ENCODE data around the gene PGAM1. TPM values are rescaled to one million over a fixed set of nuclear protein-coding genes. Genes with fewer than 3 reads are reported as not detected.

Gene PGAM1
- total and polyA plus RNA-seq, 2 experiments from 2014 or later: 879 to 1,144 TPM

DNA sequence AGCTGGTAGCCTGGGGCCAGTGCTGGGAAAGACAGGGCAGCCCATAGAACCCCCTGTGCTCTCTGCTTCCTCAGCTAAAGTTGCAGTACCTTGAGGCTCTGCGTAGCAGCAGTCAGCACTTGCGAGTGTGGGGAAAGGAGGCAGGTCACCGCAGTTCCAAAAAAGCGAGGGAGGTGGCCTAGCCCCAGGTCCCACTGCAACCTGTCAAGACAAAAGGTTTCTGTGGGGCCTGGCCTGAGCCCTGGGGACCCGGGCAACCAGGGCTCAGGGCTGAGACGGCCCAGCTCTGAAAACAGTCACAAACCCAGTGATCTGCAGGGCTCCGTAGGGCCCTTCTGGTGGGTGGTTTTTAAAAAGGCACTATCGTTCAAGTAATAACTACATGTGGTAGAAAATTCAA lies 44.4 kb upstream of the PGAM1 start:
- 79 to 83% methylated on average over 8 of the region's 8 CpGs for WGBS, 2 experiments (ENCODE audit: low coverage in 1 of 2, low lambda C conversion rate in 2 of 2, missing lambda C conversion rate in 2 of 2)
- H3F3A ChIP-seq (ENCODE audit: insufficient read depth): no peaks in the 10 kb centered on the region
- H3K79me2 ChIP-seq (ENCODE audit: insufficient read depth): no peaks in the 10 kb centered on the region
- no peaks in the 10 kb centered on the region for H3K4me1 ChIP-seq (ENCODE audit: insufficient read depth)
- no peak overlapping the region for H3K27ac ChIP-seq
- no peaks in the 10 kb centered on the region for H3K9me3 ChIP-seq (ENCODE audit: low read depth)
- H3K4me3 ChIP-seq: no peak overlapping the region
- H4K20me1 ChIP-seq (ENCODE audit: insufficient read depth): no peaks in the 10 kb centered on the region
- H2AFZ ChIP-seq: no peak overlapping the region
- no peaks in the 10 kb centered on the region for H3K27me3 ChIP-seq (replicated peaks; ENCODE audit: insufficient read depth)
- no peak overlapping the region for H3K9ac ChIP-seq
- TF ChIP-seq EZH2phosphoT487 (IDR thresholded peaks at IDR 0.05; ENCODE audit: insufficient read depth, low read depth) (no peak), EZH2 (IDR thresholded peaks at IDR 0.05; ENCODE audit: insufficient read depth, poor library complexity, severe bottlenecking) (no peak)
- in situ Hi-C loops (cut with MboI): no loop called here
- no peak overlapping the region for H3K4me2 ChIP-seq (ENCODE audit: unreplicated experiment)
- H3K36me3 ChIP-seq (ENCODE audit: low read depth): no peaks in the 10 kb centered on the region; the same call in 1 of the 2 replicates
- DNase-seq: no peak
- no peaks in the 10 kb centered on the region for H3K9me2 ChIP-seq (ENCODE audit: insufficient read depth)

DNA sequence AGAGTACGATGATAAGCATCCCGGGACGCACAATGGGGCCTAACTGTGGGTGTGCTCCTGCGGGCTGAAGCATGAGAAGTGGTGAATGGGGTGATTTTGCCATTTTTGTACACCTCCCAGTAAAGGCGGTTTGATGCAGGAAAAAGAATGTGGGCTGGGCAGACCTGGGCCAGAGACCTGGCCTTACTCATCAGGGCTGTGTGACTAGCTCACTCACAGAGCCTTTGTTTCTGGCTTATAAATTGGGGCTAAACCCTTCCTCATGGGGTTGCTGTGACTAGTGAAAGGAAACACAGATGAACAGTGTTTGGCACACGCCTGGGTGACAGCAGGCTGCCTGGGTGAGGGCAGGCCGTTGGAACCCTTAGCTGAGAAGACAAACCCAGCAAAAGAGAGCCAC lies 42.8 kb upstream of the PGAM1 start:
- Histone ChIP-seq H2AFZ (no peak overlapping the region), H3F3A (ENCODE audit: insufficient read depth) (no peaks in the 10 kb centered on the region), H3K4me1 (ENCODE audit: insufficient read depth) (no peaks in the 10 kb centered on the region), H3K36me3 (ENCODE audit: low read depth) (no peaks in the 10 kb centered on the region; the same call in 1 of the 2 replicates), H3K27ac (no peak overlapping the region), H4K20me1 (ENCODE audit: insufficient read depth) (no peaks in the 10 kb centered on the region), H3K79me2 (ENCODE audit: insufficient read depth) (no peaks in the 10 kb centered on the region), H3K9ac (no peak overlapping the region), H3K9me2 (ENCODE audit: insufficient read depth) (no peaks in the 10 kb centered on the region), H3K27me3 (replicated peaks; ENCODE audit: insufficient read depth) (no peaks in the 10 kb centered on the region), H3K4me3 (no peak overlapping the region), H3K4me2 (ENCODE audit: unreplicated experiment) (no peak overlapping the region), H3K9me3 (ENCODE audit: low read depth) (no peaks in the 10 kb centered on the region)
- in situ Hi-C loops (cut with MboI): no loop called here
- DNase-seq: no peak
- WGBS, 2 experiments (ENCODE audit: low coverage in 1 of 2, low lambda C conversion rate in 2 of 2, missing lambda C conversion rate in 2 of 2): 93 to 94% methylated on average over 7 of the region's 7 CpGs
- no peak for TF ChIP-seq EZH2 (IDR thresholded peaks at IDR 0.05; ENCODE audit: insufficient read depth, poor library complexity, severe bottlenecking)
- TF ChIP-seq EZH2phosphoT487 (IDR thresholded peaks at IDR 0.05; ENCODE audit: insufficient read depth, low read depth): no peak

DNA sequence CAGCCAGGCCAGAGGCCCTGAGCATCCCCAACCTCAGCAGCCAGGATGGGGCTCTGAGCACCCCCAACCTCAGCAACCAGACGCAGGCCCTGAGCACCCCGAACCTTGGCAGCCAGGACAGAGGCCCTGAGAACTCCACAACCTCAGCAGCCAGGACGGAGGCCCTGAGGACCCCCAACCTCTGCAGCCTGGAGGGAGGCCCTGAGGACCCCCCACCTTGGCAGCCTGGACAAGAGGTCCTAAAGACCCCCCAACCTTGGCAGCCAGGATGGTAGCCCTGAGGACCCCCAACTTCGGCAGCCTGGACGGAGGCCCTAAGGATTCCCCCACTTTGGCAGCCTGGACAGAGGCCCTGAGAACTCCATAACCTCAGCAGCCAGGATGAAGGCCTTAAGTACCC lies 41.8 kb upstream of the PGAM1 start:
- no peaks in the 10 kb centered on the region for H3K4me1 ChIP-seq (ENCODE audit: insufficient read depth)
- H3K9ac ChIP-seq: no peak overlapping the region
- no peak overlapping the region for H2AFZ ChIP-seq
- no peaks in the 10 kb centered on the region for H4K20me1 ChIP-seq (ENCODE audit: insufficient read depth)
- H3K9me2 ChIP-seq (ENCODE audit: insufficient read depth): no peaks in the 10 kb centered on the region
- no peaks in the 10 kb centered on the region for H3K79me2 ChIP-seq (ENCODE audit: insufficient read depth)
- H3K4me3 ChIP-seq: no peak overlapping the region
- no peaks in the 10 kb centered on the region for H3K9me3 ChIP-seq (ENCODE audit: low read depth)
- no peaks in the 10 kb centered on the region for H3K36me3 ChIP-seq (ENCODE audit: low read depth)
- H3F3A ChIP-seq (ENCODE audit: insufficient read depth): no peaks in the 10 kb centered on the region
- WGBS, 2 experiments (ENCODE audit: low coverage in 1 of 2, low lambda C conversion rate in 2 of 2, missing lambda C conversion rate in 2 of 2): 80 to 89% methylated on average over 1 to 5 of the region's 5 CpGs
- in situ Hi-C loops (cut with MboI): no loop called here
- DNase-seq: no peak
- TF ChIP-seq EZH2 (IDR thresholded peaks at IDR 0.05; ENCODE audit: insufficient read depth, poor library complexity, severe bottlenecking): no peak
- TF ChIP-seq EZH2phosphoT487 (IDR thresholded peaks at IDR 0.05; ENCODE audit: insufficient read depth, low read depth): no peak
- H3K27me3 ChIP-seq (replicated peaks; ENCODE audit: insufficient read depth): no peaks in the 10 kb centered on the region
- H3K27ac ChIP-seq: no peak overlapping the region
- H3K4me2 ChIP-seq (ENCODE audit: unreplicated experiment): no peak overlapping the region

DNA sequence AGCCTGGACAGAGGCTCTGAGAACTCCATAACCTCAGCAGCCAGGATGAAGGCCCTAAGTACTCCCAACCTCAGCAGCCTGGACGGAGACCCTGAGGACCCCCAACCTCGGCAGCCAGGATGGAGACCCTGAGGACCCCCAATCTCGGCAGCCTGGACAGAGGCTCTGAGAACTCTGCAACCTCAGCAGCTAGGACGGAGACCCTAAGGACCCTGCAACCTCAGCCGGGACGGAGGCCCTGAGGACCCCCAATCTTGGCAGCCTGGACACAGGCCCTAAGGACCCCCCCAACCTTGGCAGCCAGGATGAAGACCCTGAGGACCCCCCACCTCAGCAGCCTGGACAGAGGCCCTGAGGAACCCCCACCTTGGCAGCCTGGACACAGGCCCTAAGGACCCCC lies 41.4 kb upstream of the PGAM1 start:
- no peak overlapping the region for H3K27ac ChIP-seq
- no peaks in the 10 kb centered on the region for H3K9me2 ChIP-seq (ENCODE audit: insufficient read depth)
- no peaks in the 10 kb centered on the region for H3K36me3 ChIP-seq (ENCODE audit: low read depth)
- no peak overlapping the region for H3K4me3 ChIP-seq
- WGBS, 2 experiments (ENCODE audit: low coverage in 1 of 2, low lambda C conversion rate in 2 of 2, missing lambda C conversion rate in 2 of 2): 88 to 96% methylated on average over 6 of the region's 6 CpGs
- no peaks in the 10 kb centered on the region for H4K20me1 ChIP-seq (ENCODE audit: insufficient read depth)
- in situ Hi-C loops (cut with MboI): no loop called here
- H3K27me3 ChIP-seq (replicated peaks; ENCODE audit: insufficient read depth): no peaks in the 10 kb centered on the region
- no peak for TF ChIP-seq EZH2 (IDR thresholded peaks at IDR 0.05; ENCODE audit: insufficient read depth, poor library complexity, severe bottlenecking)
- no peak for TF ChIP-seq EZH2phosphoT487 (IDR thresholded peaks at IDR 0.05; ENCODE audit: insufficient read depth, low read depth)
- H3K4me2 ChIP-seq (ENCODE audit: unreplicated experiment): no peak overlapping the region
- no peaks in the 10 kb centered on the region for H3F3A ChIP-seq (ENCODE audit: insufficient read depth)
- H3K79me2 ChIP-seq (ENCODE audit: insufficient read depth): no peaks in the 10 kb centered on the region
- no peaks in the 10 kb centered on the region for H3K9me3 ChIP-seq (ENCODE audit: low read depth)
- H3K9ac ChIP-seq: no peak overlapping the region
- DNase-seq: no peak
- no peaks in the 10 kb centered on the region for H3K4me1 ChIP-seq (ENCODE audit: insufficient read depth)
- H2AFZ ChIP-seq: no peak overlapping the region

DNA sequence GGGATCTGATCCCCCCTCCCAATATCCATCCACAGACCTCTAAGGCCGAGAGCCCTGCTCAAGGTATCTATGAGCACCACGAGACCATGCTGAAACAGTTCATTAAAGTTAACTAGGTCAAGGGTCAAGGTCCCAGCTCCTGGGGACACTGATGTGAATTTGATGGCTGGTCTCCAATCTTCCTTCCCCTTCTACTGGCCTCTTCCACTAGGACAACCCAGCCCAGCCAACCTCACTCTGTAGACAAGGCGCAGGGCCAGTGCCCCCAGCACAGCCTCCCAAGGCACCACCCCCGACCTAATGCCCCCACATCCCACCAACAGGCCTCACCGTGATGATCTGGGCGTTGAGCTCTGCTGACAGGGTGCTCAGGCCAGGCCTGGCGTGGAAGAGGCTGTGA lies 40.4 kb upstream of the PGAM1 start:
- H3K36me3 ChIP-seq (ENCODE audit: low read depth): no peaks in the 10 kb centered on the region
- no peak overlapping the region for H3K4me3 ChIP-seq
- H3K9me3 ChIP-seq (ENCODE audit: low read depth): no peaks in the 10 kb centered on the region
- H3K9me2 ChIP-seq (ENCODE audit: insufficient read depth): no peaks in the 10 kb centered on the region
- H2AFZ ChIP-seq: no peak overlapping the region
- no peaks in the 10 kb centered on the region for H3K4me1 ChIP-seq (ENCODE audit: insufficient read depth)
- WGBS, 2 experiments (ENCODE audit: low coverage in 1 of 2, low lambda C conversion rate in 2 of 2, missing lambda C conversion rate in 2 of 2): 80 to 83% methylated on average over 7 of the region's 7 CpGs
- in situ Hi-C loops (cut with MboI): no loop called here
- no peak overlapping the region for H3K27ac ChIP-seq
- no peaks in the 10 kb centered on the region for H3F3A ChIP-seq (ENCODE audit: insufficient read depth)
- no peak for DNase-seq
- TF ChIP-seq EZH2 (IDR thresholded peaks at IDR 0.05; ENCODE audit: insufficient read depth, poor library complexity, severe bottlenecking) (no peak), EZH2phosphoT487 (IDR thresholded peaks at IDR 0.05; ENCODE audit: insufficient read depth, low read depth) (no peak)
- H3K79me2 ChIP-seq (ENCODE audit: insufficient read depth): no peaks in the 10 kb centered on the region
- H4K20me1 ChIP-seq (ENCODE audit: insufficient read depth): no peaks in the 10 kb centered on the region
- H3K4me2 ChIP-seq (ENCODE audit: unreplicated experiment): no peak overlapping the region
- H3K27me3 ChIP-seq (replicated peaks; ENCODE audit: insufficient read depth): no peaks in the 10 kb centered on the region
- H3K9ac ChIP-seq: no peak overlapping the region

All from GM23248 (cell line).